HepG2 (cell line): ENCODE measurements around the gene CNPY1.
A peak's percentile ranks its signal among the peaks of the same experiment; 100 is the strongest.

Experiments
- AGO1 ChIP-seq: fragments of 200-400 bp; formaldehyde crosslinking; IDR thresholded peaks from 2 replicates; pipeline ENCODE4 v1.6.1; 2017; ENCODE audit warnings: mild to moderate bottlenecking, low read depth, low read length, moderate library complexity; ENCODE audit not compliant: poor library complexity, severe bottlenecking
- CTCF ChIP-seq: sonication (generic); formaldehyde crosslinking; IDR thresholded peaks from 2 replicates; pipeline ENCODE4 v1.5.0; 2020; ENCODE audit warnings: mild to moderate bottlenecking, missing genetic modification reagents, moderate library complexity
- EZH2 ChIP-seq: conservative IDR thresholded peaks from 2 replicates; pipeline ENCODE4 v1.6.1; 2012; ENCODE audit warnings: mild to moderate bottlenecking, low read depth, low read length, moderate library complexity
- FOXK2 ChIP-seq: fragments of 450-650 bp; IDR thresholded peaks from 2 replicates; pipeline ENCODE4 v1.6.1; 2016
- FOXM1 ChIP-seq: sonication (generic); formaldehyde crosslinking; IDR thresholded peaks from 2 replicates; pipeline ENCODE4 v1.5.0; 2020; ENCODE audit warnings: missing genetic modification reagents
- NR2F2 ChIP-seq: IDR thresholded peaks from 2 replicates; pipeline ENCODE4 v1.6.1; 2012; ENCODE audit warnings: low read depth, inconsistent platforms, borderline replicate concordance
- USF2 ChIP-seq, 2 experiments: sonication (generic) in 1 of 2; formaldehyde crosslinking in 1 of 2; IDR thresholded peaks; 2 replicates each; pipeline versions ENCODE4 v1.5.1 to v1.6.1; 2011 to 2020; ENCODE audit warnings: borderline replicate concordance in 1 of 2, low read depth in 1 of 2, low read length in 1 of 2, mild to moderate bottlenecking in 1 of 2, missing genetic modification reagents in 1 of 2, moderate library complexity in 1 of 2
- ZSCAN22 ChIP-seq: sonication (generic); formaldehyde crosslinking; IDR thresholded peaks from 2 replicates; pipeline ENCODE4 v1.4.0; 2020; ENCODE audit warnings: mild to moderate bottlenecking, missing genetic modification reagents

GRCh38 chr7:155459700-155460461 is 86.5 kb downstream of the CNPY1 start:
- TF ChIP-seq ZSCAN22 (CRISPR knock-in tag) (no peak), USF2 (IDR thresholded peaks at IDR 0.05; ENCODE audit: low read depth, low read length) (no peak), USF2 (CRISPR knock-in tag; IDR thresholded peaks at IDR 0.05; ENCODE audit: borderline replicate concordance) (no peak), FOXM1 (no peak), FOXK2 (no peak), EZH2 (0 out of 2 replicates have a peak, but pooled peaks have one; percentile 21), AGO1 (no peak), NR2F2 (no peak), CTCF (CRISPR knock-in tag) (no peak)
